ENCODE data around the gene ADAMTSL2.

- TF ChIP-seq CTCF (conservative IDR thresholded peaks at IDR 0.05 in 1 of 2, IDR thresholded peaks at IDR 0.05 in 1 of 2; ENCODE audit: low read depth in 1 of 2, low read length in 2 of 2) (no peak), EZH2 (IDR thresholded peaks at IDR 0.05; ENCODE audit: low read length, missing control alignments) (no peak)
Observed at GRCh38 chr9:133601746-133602145, 67.2 kb downstream of the ADAMTSL2 start.
